Measurements from ENCODE around the gene AVPR2. TPM values are rescaled to one million over a fixed set of nuclear protein-coding genes. Genes with fewer than 3 reads are reported as not detected.

Gene AVPR2
- total and polyA plus RNA-seq, 10 of the 15 experiments (the other 5 are each of a cell fraction or from before 2014, with no cell fraction given), result 0.12 to 0.37 TPM; not detected in 8

DNA sequence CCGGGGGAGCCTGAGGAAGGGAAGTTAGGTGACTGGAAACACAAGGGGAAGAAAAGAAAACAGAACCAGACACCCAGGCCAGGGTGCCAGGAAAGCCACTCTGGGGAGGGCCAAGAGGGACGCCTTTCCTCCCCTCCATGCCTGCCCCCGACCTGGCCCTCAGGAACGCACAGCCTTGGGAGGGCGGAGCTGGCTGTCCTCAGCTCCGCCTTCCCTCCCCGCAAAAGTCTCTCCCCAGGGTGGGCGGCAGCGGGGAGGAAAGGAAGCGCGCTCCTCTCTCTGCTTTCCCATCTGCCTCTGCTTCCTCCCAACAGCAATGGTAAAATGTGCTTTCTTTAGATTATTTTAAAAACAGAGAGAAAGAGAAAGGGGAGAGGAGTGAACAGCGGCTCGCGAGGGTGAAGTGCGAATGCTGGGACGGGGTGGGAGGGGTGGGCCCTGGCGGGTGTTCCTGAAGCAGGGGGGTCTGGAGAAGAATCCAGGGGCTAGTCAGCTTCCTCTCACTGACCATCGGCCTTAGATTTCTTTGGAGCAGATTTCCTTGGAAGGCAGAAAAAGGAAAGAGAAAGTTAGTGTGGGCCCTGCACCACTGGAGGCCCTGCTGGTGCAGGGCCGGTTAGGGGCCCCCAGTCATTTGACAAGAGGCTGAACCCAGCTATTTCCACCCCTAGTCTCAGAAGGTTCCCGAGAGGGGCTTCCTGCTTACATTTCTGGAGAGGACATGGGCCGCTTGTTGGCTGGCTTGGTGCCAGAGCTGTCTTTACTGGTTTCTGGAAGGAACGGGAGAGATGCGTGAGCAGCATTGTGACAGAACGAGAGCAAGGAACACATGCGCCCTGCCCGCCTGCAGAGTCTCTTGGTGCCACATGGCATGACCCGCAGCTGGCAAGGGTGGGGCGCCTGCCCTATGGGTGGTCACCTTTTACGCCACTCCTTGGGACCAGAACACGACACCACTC, 44.7 kb downstream of the AVPR2 start:
- WGBS (ENCODE audit: insufficient coverage, insufficient replicate concordance, low lambda C conversion rate, missing lambda C conversion rate), result 89% methylated on average over 30 of the region's 30 CpGs
- H3K4me1 ChIP-seq (ENCODE audit: control insufficient read depth, insufficient read depth, low read length), result no peaks in the 10 kb centered on the region
- no peaks in the 10 kb centered on the region for H3K9me3 ChIP-seq (replicated peaks; ENCODE audit: control insufficient read depth, insufficient read depth, low read length)
- ChIA-PET SMC1A (ENCODE audit: uncharacterized antibody, unreplicated experiment) (interaction anchor here (0.7 to 6.5 kb wide), 2 partner anchors 13 to 24 kb away, joined by 3 to 61 read pairs; partner anchors contain the start of gene ARHGAP4), POLR2A (no interaction called here), CTCF (interaction anchor here (1.2 to 8.7 kb wide), 7 partner anchors 10 to 186 kb away, joined by 5 to 172 read pairs (median 26); partner anchors contain the start of genes ARHGAP4, NAA10 and PLXNB3), RAD21 (ENCODE audit: unreplicated experiment) (interaction anchor here (1.0 to 2.0 kb wide), 2 partner anchors 14 to 19 kb away, joined by 3 to 5 read pairs; no protein-coding TSS in a partner anchor)
- DNase-seq (ENCODE audit: low read depth, low spot score), result no peak
- no peaks in the 10 kb centered on the region for H4K20me1 ChIP-seq (ENCODE audit: control insufficient read depth, insufficient read depth)
- H3K9ac ChIP-seq (ENCODE audit: control insufficient read depth, insufficient read depth, low read length), result no peak overlapping the region
- H2AFZ ChIP-seq (ENCODE audit: control insufficient read depth, low read depth, low read length), result no peak overlapping the region
- FAIRE-seq, result no peak
- H3K27me3 ChIP-seq (replicated peaks in 1 of 2; ENCODE audit: control insufficient read depth in 2 of 2, insufficient read depth in 2 of 2, low read length in 1 of 2), result no peaks in the 10 kb centered on the region
- no peak overlapping the region for H3K27ac ChIP-seq (ENCODE audit: control insufficient read depth, insufficient read depth)
- H3K4me3 ChIP-seq, result no peak overlapping the region
- BruUV-seq (replicated peaks), result no TSS peak
- no peaks in the 10 kb centered on the region; the same call in 1 of the 2 replicates for H3K79me2 ChIP-seq (ENCODE audit: control insufficient read depth, insufficient read depth, low read length)
- intact Hi-C loops (cut with micrococcal nuclease; ENCODE audit: unreplicated experiment) (loop anchor here (5.0 kb wide), 1 partner anchor 992 kb away; no protein-coding TSS in a partner anchor), in situ Hi-C loops (cut with MboI) (no loop called here)
- peaks cover 6 to 39% of the 10 kb centered on the region in 2 experiments for H3K36me3 ChIP-seq (ENCODE audit: control insufficient read depth in 2 of 2, insufficient read depth in 2 of 2, low read length in 1 of 2)
- H3K4me2 ChIP-seq (ENCODE audit: control insufficient read depth, insufficient read depth), result no peak overlapping the region
- no peak for ATAC-seq
- TF ChIP-seq ASH2L (IDR thresholded peaks at IDR 0.05; ENCODE audit: borderline replicate concordance, low read depth) (no peak), WRNIP1 (IDR thresholded peaks at IDR 0.05; ENCODE audit: borderline replicate concordance, low read depth, low read length) (no peak), NFIC (IDR thresholded peaks at IDR 0.05; ENCODE audit: low read depth, low read length) (no peak), USF1 (IDR thresholded peaks at IDR 0.05; ENCODE audit: borderline replicate concordance, extremely low read length, insufficient read depth, low read depth, low read length) (no peak), BHLHE40 (IDR thresholded peaks at IDR 0.05; ENCODE audit: borderline replicate concordance in 1 of 2, low read depth in 2 of 2, low read length in 1 of 2) (no peak), EGR1 (IDR thresholded peaks at IDR 0.05; ENCODE audit: borderline replicate concordance in 1 of 2, low read depth in 2 of 2, low read length in 2 of 2) (no peak), ZNF24 (IDR thresholded peaks at IDR 0.05) (no peak), GATAD2B (conservative IDR thresholded peaks at IDR 0.05; ENCODE audit: low read depth) (no peak), STAT1 (conservative IDR thresholded peaks at IDR 0.05) (no peak), CHD1 (IDR thresholded peaks at IDR 0.05; ENCODE audit: low read depth, low read length) (no peak), HDGF (IDR thresholded peaks at IDR 0.05) (no peak)
- TF ChIP-seq, protein P1, sequence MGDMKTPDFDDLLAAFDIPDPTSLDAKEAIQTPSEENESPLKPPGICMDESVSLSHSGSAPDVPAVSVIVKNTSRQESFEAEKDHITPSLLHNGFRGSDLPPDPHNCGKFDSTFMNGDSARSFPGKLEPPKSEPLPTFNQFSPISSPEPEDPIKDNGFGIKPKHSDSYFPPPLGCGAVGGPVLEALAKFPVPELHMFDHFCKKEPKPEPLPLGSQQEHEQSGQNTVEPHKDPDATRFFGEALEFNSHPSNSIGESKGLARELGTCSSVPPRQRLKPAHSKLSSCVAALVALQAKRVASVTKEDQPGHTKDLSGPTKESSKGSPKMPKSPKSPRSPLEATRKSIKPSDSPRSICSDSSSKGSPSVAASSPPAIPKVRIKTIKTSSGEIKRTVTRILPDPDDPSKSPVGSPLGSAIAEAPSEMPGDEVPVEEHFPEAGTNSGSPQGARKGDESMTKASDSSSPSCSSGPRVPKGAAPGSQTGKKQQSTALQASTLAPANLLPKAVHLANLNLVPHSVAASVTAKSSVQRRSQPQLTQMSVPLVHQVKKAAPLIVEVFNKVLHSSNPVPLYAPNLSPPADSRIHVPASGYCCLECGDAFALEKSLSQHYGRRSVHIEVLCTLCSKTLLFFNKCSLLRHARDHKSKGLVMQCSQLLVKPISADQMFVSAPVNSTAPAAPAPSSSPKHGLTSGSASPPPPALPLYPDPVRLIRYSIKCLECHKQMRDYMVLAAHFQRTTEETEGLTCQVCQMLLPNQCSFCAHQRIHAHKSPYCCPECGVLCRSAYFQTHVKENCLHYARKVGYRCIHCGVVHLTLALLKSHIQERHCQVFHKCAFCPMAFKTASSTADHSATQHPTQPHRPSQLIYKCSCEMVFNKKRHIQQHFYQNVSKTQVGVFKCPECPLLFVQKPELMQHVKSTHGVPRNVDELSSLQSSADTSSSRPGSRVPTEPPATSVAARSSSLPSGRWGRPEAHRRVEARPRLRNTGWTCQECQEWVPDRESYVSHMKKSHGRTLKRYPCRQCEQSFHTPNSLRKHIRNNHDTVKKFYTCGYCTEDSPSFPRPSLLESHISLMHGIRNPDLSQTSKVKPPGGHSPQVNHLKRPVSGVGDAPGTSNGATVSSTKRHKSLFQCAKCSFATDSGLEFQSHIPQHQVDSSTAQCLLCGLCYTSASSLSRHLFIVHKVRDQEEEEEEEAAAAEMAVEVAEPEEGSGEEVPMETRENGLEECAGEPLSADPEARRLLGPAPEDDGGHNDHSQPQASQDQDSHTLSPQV (IDR thresholded peaks at IDR 0.05), result no peak
- TF ChIP-seq, protein P2, sequence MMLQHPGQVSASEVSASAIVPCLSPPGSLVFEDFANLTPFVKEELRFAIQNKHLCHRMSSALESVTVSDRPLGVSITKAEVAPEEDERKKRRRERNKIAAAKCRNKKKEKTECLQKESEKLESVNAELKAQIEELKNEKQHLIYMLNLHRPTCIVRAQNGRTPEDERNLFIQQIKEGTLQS (IDR thresholded peaks at IDR 0.05; ENCODE audit: borderline replicate concordance, extremely low read depth, low read depth, low read length), result no peak
- TF ChIP-seq, protein P3, sequence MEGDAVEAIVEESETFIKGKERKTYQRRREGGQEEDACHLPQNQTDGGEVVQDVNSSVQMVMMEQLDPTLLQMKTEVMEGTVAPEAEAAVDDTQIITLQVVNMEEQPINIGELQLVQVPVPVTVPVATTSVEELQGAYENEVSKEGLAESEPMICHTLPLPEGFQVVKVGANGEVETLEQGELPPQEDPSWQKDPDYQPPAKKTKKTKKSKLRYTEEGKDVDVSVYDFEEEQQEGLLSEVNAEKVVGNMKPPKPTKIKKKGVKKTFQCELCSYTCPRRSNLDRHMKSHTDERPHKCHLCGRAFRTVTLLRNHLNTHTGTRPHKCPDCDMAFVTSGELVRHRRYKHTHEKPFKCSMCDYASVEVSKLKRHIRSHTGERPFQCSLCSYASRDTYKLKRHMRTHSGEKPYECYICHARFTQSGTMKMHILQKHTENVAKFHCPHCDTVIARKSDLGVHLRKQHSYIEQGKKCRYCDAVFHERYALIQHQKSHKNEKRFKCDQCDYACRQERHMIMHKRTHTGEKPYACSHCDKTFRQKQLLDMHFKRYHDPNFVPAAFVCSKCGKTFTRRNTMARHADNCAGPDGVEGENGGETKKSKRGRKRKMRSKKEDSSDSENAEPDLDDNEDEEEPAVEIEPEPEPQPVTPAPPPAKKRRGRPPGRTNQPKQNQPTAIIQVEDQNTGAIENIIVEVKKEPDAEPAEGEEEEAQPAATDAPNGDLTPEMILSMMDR (IDR thresholded peaks at IDR 0.05 in 2 of 3, conservative IDR thresholded peaks at IDR 0.05 in 1 of 3; ENCODE audit: control insufficient read depth in 2 of 3, extremely low read depth in 1 of 3, insufficient read depth in 1 of 3, low read depth in 3 of 3, low read length in 3 of 3), result no peak
